GM21367 (cell line): ENCODE results near the gene SLIT3.

Experiments
- ATAC-seq: cut with Tn5 transposase; IDR thresholded peaks from one replicate; pipeline ENCODE4 v1.9.1; 2021; ENCODE audit not compliant: unreplicated experiment

The SLIT3 gene

GRCh38 chr5:168727547-168727946, 573.4 kb downstream of the SLIT3 start:
- no peak for ATAC-seq

GRCh38 chr5:168726342-168726741, 574.6 kb downstream of the SLIT3 start:
- ATAC-seq = no peak

- ATAC-seq = no peak
Measured at GRCh38 chr5:168724227-168724626, 576.7 kb downstream of the SLIT3 start.

- no peak for ATAC-seq
Measured at GRCh38 chr5:168723037-168723436, 577.9 kb downstream of the SLIT3 start.

- no peak for ATAC-seq
Measured at GRCh38 chr5:168721966-168722365, 579.0 kb downstream of the SLIT3 start.

- ATAC-seq = no peak
Measured at GRCh38 chr5:168721002-168721753, 579.8 kb downstream of the SLIT3 start.

GRCh38 chr5:168720575-168720974, 580.4 kb downstream of the SLIT3 start:
- ATAC-seq = no peak

GRCh38 chr5:168714046-168714445, 586.9 kb downstream of the SLIT3 start:
- no peak for ATAC-seq

- ATAC-seq = no peak
Measured at GRCh38 chr5:168713051-168713450, 587.9 kb downstream of the SLIT3 start.

GRCh38 chr5:168712280-168712924, 588.5 kb downstream of the SLIT3 start:
- no peak for ATAC-seq

GRCh38 chr5:168710706-168711105, 590.2 kb downstream of the SLIT3 start:
- ATAC-seq = no peak

- no peak for ATAC-seq
Measured at GRCh38 chr5:168707716-168708695, 592.9 kb downstream of the SLIT3 start.

- no peak for ATAC-seq
Measured at GRCh38 chr5:168706655-168707069, 594.3 kb downstream of the SLIT3 start.

- ATAC-seq = no peak
Measured at GRCh38 chr5:168705321-168705720, 595.6 kb downstream of the SLIT3 start.

- no peak for ATAC-seq
Measured at GRCh38 chr5:168702511-168702910, 598.4 kb downstream of the SLIT3 start.

- no peak for ATAC-seq
Measured at GRCh38 chr5:168701641-168702040, 599.3 kb downstream of the SLIT3 start.

- no peak for ATAC-seq
Measured at GRCh38 chr5:168699002-168699401, 601.9 kb downstream of the SLIT3 start.

- no peak for ATAC-seq
Measured at GRCh38 chr5:168697034-168697720, 603.8 kb downstream of the SLIT3 start.

GRCh38 chr5:168696611-168697010, 604.3 kb downstream of the SLIT3 start:
- no peak for ATAC-seq

GRCh38 chr5:168695301-168695835, 605.6 kb downstream of the SLIT3 start:
- no peak for ATAC-seq

GRCh38 chr5:168694289-168694688, 606.6 kb downstream of the SLIT3 start:
- ATAC-seq = no peak
